HG03460 (cell line): ENCODE data around the gene MAGI1.

ENCODE experiments used
- ATAC-seq: cut with Tn5 transposase; IDR thresholded peaks from one replicate; pipeline ENCODE4 v1.9.1; 2021; ENCODE audit not compliant: unreplicated experiment

The MAGI1 gene

GRCh38 chr3:65950340-65951326 lies 88.1 kb downstream of the MAGI1 start:
- no peak for ATAC-seq

DNA sequence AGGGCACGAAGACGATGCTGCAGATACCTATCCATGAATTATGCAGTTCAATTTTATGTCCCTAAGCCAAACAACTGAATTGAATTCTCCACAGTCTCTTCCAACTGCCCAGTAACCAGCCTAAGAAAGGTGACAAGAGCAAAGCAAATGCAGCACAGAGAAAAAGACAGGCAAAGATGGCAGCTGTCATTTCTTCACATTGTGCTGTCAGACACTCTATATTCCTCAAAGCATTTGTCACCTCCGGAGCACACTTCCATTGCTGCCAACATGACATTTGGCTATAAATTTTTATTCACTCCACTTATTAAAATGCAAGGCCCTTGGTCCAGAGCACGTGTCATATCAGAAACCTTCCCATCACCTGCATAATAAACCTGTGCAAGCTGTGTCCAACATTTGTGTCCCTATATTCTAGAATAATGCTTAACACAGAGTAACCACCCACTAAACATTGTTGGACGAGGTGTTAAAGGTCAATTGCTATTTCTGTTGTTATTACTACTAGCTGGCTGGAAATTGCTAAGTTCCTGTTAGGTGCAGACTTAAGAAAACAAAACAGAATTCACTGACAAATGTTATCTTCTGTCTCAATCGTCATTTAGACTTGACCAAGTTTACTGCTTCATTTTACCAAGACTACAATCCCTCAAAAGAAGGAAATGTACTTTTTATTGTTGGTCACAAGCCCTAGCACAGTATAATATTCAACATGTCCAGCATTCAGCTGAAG lies 89.7 kb downstream of the MAGI1 start:
- ATAC-seq = no peak

DNA sequence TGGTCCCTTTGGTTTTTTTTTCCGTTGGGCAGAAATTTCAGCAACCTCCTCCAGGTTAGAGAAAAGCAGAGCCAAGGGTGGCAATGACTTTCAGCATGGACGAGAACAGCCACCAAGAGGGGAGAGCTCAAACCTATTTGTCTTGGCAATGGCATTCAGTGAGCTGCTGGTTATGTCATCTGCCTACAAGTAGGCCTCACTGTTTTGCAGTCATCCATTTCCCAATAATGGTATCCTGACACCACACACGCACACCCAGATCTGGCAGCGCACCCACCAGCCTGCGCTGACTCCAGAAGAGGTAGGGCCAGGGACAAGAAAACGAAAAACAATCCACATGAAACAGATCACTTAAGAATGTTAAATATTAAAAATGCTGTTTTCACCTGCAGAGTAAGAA lies 92.3 kb downstream of the MAGI1 start:
- no peak for ATAC-seq

- ATAC-seq = no peak
Observed at GRCh38 chr3:65945953-65946352, 92.8 kb downstream of the MAGI1 start.

- no peak for ATAC-seq
Observed at GRCh38 chr3:65945480-65945879, 93.2 kb downstream of the MAGI1 start.

GRCh38 chr3:65944252-65944651 lies 94.5 kb downstream of the MAGI1 start:
- no peak for ATAC-seq

GRCh38 chr3:65939801-65940246 lies 98.9 kb downstream of the MAGI1 start:
- ATAC-seq = no peak

GRCh38 chr3:65939184-65939583 lies 99.5 kb downstream of the MAGI1 start:
- ATAC-seq = no peak

- ATAC-seq = no peak
Observed at GRCh38 chr3:65938676-65939075, 100.0 kb downstream of the MAGI1 start.

DNA sequence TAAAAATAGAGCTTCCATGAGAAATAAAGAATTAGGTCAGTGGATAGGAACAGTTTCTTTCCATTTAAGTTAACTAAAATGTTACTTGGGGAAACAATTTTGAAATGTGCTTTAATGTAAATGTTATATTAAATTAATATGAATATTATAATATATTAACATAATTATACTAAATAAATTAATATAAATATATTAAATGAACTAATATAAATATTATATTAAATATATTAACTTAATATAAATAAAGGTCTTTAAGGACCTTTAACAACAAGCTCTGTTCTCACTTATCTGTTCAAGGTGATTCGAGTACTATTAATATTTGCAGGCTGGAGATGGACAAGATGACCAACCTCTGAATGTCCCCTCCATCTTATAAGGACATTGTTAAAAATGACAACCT lies 100.6 kb downstream of the MAGI1 start:
- no peak for ATAC-seq

- ATAC-seq = no peak
Observed at GRCh38 chr3:65936908-65937638, 101.6 kb downstream of the MAGI1 start.

DNA sequence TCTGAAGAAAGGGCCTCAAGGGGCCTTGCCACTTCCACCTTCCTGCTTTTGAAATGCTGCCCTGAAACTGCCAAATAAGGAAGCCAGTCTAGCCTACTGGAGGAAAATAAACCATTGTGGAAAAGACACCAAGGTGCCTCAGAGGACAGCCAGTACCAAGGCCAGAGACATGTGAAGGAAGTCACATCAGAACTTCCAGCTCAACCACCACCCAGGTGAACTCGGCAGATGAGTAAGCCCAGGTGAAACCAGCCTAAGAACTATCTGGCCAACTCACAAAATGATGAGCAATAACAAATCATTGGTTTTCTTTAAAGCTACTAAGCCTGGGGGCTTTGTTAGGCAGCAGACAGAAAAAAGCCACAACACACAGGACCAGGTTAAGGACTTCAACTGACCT lies 103.0 kb downstream of the MAGI1 start:
- ATAC-seq = no peak

GRCh38 chr3:65930648-65931047 lies 108.1 kb downstream of the MAGI1 start:
- ATAC-seq = no peak

DNA sequence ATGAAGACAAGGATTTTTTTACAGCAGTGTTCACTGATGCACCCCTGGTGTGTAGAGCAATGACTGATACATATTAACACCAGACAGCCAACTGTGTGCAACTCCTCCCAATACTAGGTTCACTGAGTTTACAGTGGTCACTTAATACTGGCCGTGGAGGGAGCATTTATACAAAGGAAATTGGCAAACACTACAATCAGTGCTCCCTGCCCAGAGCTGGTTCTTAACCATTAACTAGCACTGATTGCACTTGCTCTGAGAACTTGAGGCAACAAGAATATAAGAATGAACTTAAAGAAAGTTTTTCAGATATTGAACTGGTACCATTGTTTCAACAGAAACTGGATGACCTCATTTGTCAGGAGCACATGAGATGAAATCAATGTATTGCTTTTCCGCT lies 110.6 kb downstream of the MAGI1 start:
- no peak for ATAC-seq

GRCh38 chr3:65927576-65927975 lies 111.1 kb downstream of the MAGI1 start:
- no peak for ATAC-seq

DNA sequence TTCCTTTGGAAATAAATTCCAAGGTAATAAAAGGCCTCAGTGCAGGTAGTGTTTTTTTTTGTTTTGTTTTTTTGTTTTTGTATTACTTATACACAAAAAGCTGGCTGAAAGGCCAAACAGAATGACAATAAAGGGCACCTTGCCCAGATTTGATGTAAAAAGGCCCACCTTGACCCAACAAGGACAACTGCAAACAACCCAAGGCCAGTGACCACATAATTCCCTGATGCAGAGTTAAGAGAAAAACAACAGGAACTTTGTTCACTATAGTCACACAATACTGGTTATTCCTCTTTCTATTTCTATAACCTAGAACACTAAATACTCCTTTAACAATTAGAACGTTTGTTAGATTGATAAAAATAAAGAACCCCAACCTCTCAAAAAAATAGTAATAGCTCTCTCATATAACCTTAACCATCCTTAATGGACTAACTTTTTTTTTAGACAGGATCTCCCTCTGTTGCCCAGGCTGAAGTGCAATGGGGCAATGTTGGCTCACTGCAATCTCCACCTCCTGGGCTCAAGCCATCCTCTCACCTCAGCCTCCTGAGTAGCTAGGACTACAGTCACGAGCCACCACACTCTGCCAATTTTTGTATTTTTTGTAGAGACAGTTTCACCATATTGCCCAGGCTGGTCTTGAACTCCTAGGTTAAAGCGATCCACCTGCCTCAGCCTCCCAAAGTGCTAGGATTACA lies 113.3 kb downstream of the MAGI1 start:
- ATAC-seq = no peak

GRCh38 chr3:65924762-65925161 lies 114.0 kb downstream of the MAGI1 start:
- ATAC-seq = no peak

DNA sequence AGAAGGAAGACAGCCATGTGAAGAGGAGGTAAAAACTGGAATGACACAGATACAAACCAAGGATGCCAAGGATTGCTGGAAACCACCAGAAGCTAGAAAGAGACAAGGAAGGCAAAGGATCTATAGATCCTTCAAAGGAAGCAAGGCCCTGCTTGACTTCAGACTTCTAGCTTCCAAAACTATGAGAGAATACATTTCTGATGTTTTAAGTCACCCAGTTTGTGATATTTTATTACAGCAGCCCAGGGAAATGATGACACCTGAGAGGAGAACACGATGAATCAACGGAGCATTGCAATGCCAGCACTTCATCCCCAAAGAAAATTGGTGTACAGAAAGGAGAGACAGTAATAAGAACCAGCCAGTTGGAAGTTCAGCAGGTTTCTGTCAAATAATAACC lies 116.3 kb downstream of the MAGI1 start:
- ATAC-seq = no peak

DNA sequence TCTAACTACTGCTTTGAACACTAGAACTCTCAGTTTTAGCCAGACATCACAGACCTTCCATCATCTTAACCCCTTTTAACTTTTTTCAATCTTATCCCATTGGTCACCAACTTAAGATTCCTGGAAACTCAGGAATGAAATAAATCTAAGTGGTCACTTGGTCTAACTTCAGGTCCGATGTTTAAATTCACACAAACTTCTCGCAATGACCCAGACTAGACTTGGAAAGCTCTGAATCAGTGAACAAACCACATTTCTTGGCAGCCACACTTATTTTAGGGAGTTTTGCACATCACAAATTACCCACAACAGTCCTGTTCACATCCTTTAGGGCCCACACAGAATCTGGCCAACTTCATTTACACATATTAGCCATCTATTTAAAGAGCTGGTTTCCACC lies 118.9 kb downstream of the MAGI1 start:
- no peak for ATAC-seq

- ATAC-seq = no peak
Observed at GRCh38 chr3:65915477-65915876, 123.2 kb downstream of the MAGI1 start.
